Activated T-cell treated with anti-CD3 and anti-CD28 coated beads, Interleukin-2, amount 50 U/mL, for 72 hours (primary cell): ENCODE results near the gene KPNA6. TPM values are rescaled to one million over a fixed set of nuclear protein-coding genes. Genes with fewer than 3 reads are reported as not detected.

ENCODE experiments used
- ATAC-seq, 2 donors: fragments of 150-1000 bp; cut with Tn5 transposase; replicated peaks in 1 of 2; 2 replicates each; pipeline ENCODE4 v1.10.0; 2021; ENCODE audit warnings: moderate library complexity in 2 of 2, mild to moderate bottlenecking in 1 of 2
- DNase-seq, 2 donors: peaks; one replicate each; pipeline ENCODE4 v3.0.0; 2021 to 2022; ENCODE audit warnings: mixed read lengths in 1 of 2
- H3K27ac Mint-ChIP-seq: one replicate; pipeline ENCODE4 v1.8.0; 2022; ENCODE audit warnings: mild to moderate bottlenecking, moderate library complexity, mixed read lengths
- H3K27me3 Mint-ChIP-seq: one replicate; pipeline ENCODE4 v1.8.0; 2022; ENCODE audit warnings: low read depth, mixed read lengths
- H3K36me3 Mint-ChIP-seq, 2 donors: one replicate each; pipeline ENCODE4 v1.8.0; 2022; ENCODE audit warnings: mixed read lengths in 2 of 2, mild to moderate bottlenecking in 1 of 2; ENCODE audit not compliant: insufficient read depth in 2 of 2
- H3K4me1 Mint-ChIP-seq: one replicate; pipeline ENCODE4 v1.8.0; 2022; ENCODE audit warnings: low read depth, mixed read lengths
- H3K4me3 Mint-ChIP-seq, 2 donors: one replicate each; pipeline ENCODE4 v1.8.0; 2022; ENCODE audit warnings: mild to moderate bottlenecking in 2 of 2, mixed read lengths in 2 of 2, moderate library complexity in 2 of 2
- H3K9me3 Mint-ChIP-seq, 2 donors: one replicate each; pipeline ENCODE4 v1.8.0; 2022; ENCODE audit warnings: mixed read lengths in 2 of 2
- total RNA-seq, 2 donors: library from RNA; stranded (reverse); gene quantifications; one replicate each; pipeline ENCODE4 v1.2.3, GENCODE V29; 2022

The KPNA6 gene
- total RNA-seq, 2 donors from 2014 or later: 63.3 to 65.8 TPM

DNA sequence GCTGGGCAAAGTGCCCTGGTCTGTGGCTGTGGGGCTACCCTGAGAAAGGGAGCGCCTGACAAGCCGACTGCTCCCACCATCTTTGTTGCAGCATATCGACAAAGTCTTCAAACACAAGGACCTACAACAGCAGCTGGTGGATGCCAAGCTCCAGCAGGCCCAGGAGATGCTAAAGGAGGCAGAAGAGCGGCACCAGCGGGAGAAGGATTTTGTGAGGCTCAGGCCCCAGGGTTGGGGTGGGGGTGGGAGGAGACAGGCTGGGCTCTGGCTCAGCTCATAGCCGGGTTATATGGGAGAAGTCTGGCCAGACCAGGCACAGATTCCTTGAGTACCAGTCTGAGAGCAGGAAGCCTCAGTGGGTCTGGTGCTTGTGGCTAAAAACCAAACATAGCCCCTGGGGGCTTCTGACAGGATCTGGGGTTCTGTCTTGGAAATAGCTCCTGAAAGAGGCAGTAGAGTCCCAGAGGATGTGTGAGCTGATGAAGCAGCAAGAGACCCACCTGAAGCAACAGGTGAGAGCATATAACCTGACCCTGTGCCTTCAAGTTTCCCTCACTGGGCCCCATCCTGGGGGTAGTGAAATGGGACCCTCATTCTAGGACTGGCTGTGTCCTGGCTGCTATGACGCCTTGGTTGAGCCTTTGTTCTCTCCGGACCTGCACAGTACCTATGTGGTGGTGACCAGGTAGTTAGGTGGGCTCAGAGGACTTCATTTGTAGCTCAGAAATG lies 84.5 kb downstream of the KPNA6 start:
- H3K9me3 Mint-ChIP-seq: no peaks in the 10 kb centered on the region
- DNase-seq: no peak
- H3K27ac Mint-ChIP-seq: no peak overlapping the region
- H3K27me3 Mint-ChIP-seq: no peaks in the 10 kb centered on the region
- peaks cover 67% of the 10 kb centered on the region for H3K4me1 Mint-ChIP-seq
- peaks cover 18 to 56% of the 10 kb centered on the region in 2 donors for H3K36me3 Mint-ChIP-seq
- no peak for ATAC-seq
- H3K4me3 Mint-ChIP-seq: no peak overlapping the region

DNA sequence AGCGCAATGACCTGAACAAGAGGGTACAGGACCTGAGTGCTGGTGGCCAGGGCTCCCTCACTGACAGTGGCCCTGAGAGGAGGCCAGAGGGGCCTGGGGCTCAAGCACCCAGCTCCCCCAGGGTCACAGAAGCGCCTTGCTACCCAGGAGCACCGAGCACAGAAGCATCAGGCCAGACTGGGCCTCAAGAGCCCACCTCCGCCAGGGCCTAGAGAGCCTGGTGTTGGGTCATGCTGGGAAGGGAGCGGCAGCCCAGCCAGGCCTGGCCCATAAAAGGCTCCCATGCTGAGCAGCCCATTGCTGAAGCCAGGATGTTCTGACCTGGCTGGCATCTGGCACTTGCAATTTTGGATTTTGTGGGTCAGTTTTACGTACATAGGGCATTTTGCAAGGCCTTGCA lies 87.1 kb downstream of the KPNA6 start:
- Mint-ChIP-seq H3K4me1 (peaks cover 82% of the 10 kb centered on the region), H3K9me3 (no peaks in the 10 kb centered on the region), H3K36me3 (peaks cover 15 to 42% of the 10 kb centered on the region in 2 donors), H3K4me3 (no peak overlapping the region), H3K27ac (no peak overlapping the region), H3K27me3 (no peaks in the 10 kb centered on the region)
- ATAC-seq (no peak), DNase-seq (no peak)

DNA sequence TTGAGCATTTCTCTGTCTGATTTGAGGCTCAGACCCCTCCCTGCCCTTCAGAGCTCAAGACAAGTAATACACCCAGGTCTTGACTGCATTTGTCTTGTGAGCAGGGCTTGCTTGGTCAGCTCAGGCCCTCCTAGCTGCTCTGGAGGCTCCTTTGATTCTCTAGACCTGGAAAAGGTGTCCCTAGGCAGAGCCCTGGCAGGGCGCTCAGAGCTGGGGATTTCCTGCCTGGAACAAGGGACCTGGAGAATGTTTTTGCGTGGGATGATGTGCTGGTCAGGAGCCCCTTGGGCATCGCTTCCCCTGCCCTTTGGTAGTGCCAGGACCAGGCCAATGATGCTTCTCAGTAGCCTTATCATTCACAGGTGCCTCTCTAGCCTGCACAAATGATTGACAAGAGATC lies 87.7 kb downstream of the KPNA6 start:
- ATAC-seq (no peak), DNase-seq (no peak)
- Mint-ChIP-seq H3K4me1 (peaks cover 88% of the 10 kb centered on the region), H3K27me3 (no peaks in the 10 kb centered on the region), H3K27ac (no peak overlapping the region), H3K4me3 (no peak overlapping the region), H3K9me3 (no peaks in the 10 kb centered on the region), H3K36me3 (peaks cover 12 to 37% of the 10 kb centered on the region in 2 donors)

DNA sequence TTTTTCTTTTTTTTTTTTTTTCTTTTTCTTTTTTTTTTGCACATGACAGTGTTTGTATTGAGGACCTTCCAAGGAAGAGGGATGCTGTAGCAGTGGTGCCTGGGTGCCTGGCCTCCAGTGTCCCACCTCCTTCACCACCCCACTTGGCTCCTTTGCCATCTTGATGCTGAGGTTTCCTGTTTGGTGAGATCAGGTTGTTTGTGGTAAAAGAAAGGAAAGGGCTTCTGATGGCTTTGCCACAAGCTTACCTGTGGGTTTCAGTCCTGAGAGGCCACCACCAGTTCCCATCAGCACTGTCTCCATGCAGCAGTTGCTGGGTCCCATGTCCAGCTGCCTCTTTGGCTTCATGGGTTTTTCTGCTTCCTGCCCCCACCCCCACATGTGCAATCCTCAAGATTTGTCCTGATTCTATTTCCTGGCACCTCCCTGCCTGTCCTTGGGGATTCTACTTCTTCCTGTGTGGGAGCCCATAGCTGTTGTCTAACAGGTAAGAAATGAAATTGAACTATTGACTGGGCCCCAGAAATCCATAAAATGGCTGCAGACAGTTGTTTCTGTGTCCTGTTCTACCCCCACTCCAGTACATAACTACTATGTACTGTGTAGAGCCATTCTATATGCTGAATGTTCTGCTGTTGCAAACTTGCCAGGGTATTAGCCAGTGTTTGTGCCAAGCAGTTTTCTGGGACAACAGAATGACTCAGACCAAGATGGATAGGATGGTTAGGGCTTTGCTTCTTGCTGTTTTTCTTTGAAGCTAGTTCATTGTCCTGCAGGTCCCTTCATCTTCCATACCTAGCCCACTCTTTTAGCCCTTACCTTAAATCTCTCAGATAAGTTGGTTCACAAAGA lies 88.3 kb downstream of the KPNA6 start:
- Mint-ChIP-seq H3K27ac (no peak overlapping the region), H3K4me3 (peak overlapping the region; percentile 43 to 58), H3K4me1 (peaks cover 90% of the 10 kb centered on the region), H3K36me3 (peaks cover 12 to 35% of the 10 kb centered on the region in 2 donors), H3K9me3 (no peaks in the 10 kb centered on the region), H3K27me3 (no peaks in the 10 kb centered on the region)
- DNase-seq: no peak
- ATAC-seq: peak in 1 of 2 donors; percentile 11

DNA sequence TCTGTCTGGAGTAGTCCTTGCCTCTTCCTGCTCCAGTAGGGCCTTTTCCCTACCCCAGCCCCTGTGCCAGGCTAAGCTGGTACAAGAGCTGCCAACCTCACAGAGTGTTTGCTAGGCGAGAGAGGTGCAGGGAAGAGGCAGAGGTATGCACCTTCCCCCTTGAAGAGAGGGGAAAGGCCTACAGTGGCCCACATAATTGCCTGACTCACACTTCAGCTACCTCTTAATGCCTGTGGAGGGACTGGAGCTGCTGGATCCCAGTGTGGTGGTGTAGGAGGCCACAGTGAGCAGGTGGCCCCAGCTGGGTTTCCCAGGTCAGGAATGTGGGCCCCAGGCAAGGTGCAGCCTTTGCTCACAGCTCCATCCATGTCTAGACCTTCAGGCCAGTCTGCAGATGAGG lies 89.2 kb downstream of the KPNA6 start:
- Mint-ChIP-seq H3K4me1 (peaks cover 90% of the 10 kb centered on the region), H3K27ac (no peak overlapping the region), H3K9me3 (no peaks in the 10 kb centered on the region), H3K36me3 (peaks cover 8 to 27% of the 10 kb centered on the region in 2 donors), H3K4me3 (no peak overlapping the region), H3K27me3 (no peaks in the 10 kb centered on the region)
- DNase-seq (no peak), ATAC-seq (no peak)

DNA sequence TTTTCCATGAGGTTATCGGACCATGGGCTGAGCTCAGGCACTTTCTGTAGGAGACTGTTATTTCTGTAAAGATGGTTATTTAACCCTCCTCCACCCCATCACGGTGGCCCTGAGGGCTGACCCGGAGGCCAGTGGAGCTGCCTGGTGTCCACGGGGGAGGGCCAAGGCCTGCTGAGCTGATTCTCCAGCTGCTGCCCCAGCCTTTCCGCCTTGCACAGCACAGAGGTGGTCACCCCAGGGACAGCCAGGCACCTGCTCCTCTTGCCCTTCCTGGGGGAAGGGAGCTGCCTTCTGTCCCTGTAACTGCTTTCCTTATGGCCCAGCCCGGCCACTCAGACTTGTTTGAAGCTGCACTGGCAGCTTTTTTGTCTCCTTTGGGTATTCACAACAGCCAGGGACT lies 90.0 kb downstream of the KPNA6 start:
- no peak for ATAC-seq
- H3K27me3 Mint-ChIP-seq: no peaks in the 10 kb centered on the region
- no peak overlapping the region for H3K4me3 Mint-ChIP-seq
- H3K36me3 Mint-ChIP-seq: peaks cover 8 to 23% of the 10 kb centered on the region in 2 donors
- DNase-seq: no peak
- peaks cover 89% of the 10 kb centered on the region for H3K4me1 Mint-ChIP-seq
- peak overlapping the region; percentile 26 for H3K27ac Mint-ChIP-seq
- no peaks in the 10 kb centered on the region for H3K9me3 Mint-ChIP-seq

DNA sequence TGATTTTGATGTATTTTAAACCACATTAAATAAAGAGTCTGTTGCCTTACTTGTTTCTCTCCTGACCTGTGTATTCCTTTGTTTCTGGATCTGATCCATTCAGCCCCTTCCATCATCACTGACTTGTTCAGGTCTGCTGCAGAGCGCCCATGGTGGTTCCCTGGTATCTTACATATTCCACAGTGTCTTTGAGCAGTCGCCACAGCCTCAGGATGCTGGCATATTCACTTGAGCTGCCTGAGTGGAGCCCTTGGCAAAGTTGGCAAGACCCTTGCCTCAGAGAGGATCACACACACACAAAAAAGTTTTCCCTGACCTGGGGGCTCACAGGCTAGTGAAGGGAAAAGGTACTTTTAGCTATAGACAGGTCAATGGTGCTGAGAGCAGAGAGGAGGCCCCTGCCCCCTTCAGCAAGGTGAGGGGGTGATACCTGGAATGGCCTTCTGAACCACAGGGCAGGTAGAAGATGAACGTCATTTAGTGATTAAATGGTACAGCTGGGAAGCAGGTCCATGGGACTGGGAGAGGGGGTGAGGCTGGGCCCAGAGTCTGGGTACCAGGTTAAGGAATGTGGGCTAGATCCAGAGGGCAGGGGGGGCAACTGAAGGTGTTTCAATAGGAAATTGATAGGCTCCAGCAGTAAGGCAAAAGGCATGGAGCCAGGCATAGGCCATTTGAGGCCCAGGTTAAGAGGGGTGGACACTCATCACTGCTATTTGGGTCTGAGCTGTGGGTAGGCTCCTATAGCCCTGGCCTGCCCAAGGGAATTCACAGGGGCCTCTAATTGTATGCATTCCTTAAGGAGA lies 90.6 kb downstream of the KPNA6 start:
- ATAC-seq (no peak), DNase-seq (no peak)
- H3K27me3 Mint-ChIP-seq: no peaks in the 10 kb centered on the region
- peak overlapping the region in 1 of 2 donors; percentile 24 for H3K4me3 Mint-ChIP-seq
- no peak overlapping the region for H3K27ac Mint-ChIP-seq
- no peaks in the 10 kb centered on the region for H3K9me3 Mint-ChIP-seq
- H3K36me3 Mint-ChIP-seq: peaks cover 8 to 17% of the 10 kb centered on the region in 2 donors
- peaks cover 86% of the 10 kb centered on the region for H3K4me1 Mint-ChIP-seq

DNA sequence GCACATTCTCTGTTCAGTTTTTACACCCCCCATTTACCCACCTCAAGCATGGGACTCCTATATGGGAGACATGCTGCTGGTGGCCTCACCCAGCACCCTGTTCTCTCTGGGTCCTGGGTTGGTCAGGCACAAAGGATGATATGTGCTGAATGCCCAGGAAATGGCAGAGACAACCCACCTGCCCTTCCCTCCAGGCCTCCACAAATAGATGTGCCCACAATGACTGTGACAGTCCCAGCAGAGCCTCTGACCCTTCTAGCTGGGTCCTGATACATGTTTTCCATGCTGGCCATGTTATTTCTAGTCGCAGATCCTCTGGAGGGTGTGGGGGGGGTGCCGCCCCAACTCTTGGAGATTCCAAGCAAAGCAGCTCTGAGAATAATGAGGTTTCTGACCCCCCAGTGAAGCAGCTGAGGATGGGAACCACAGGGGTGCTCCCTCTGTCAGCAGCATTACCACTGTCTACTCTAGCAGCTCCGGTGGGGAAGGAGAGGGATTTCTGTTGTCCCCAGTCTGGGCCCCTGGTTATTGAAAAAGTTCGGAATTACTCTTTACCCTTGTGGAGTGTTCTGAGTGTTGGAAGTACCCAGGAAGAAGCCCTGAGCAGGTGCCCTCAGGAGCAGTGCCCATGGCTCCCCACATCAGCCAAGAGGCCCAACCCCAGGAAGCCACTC lies 91.3 kb downstream of the KPNA6 start:
- H3K27ac Mint-ChIP-seq: no peak overlapping the region
- H3K36me3 Mint-ChIP-seq: peaks cover 3 to 11% of the 10 kb centered on the region in 2 donors
- H3K4me1 Mint-ChIP-seq: peaks cover 81% of the 10 kb centered on the region
- no peaks in the 10 kb centered on the region for H3K9me3 Mint-ChIP-seq
- peak overlapping the region in 1 of 2 donors; percentile 90 for H3K4me3 Mint-ChIP-seq
- H3K27me3 Mint-ChIP-seq: no peaks in the 10 kb centered on the region
- ATAC-seq: no peak
- no peak for DNase-seq

DNA sequence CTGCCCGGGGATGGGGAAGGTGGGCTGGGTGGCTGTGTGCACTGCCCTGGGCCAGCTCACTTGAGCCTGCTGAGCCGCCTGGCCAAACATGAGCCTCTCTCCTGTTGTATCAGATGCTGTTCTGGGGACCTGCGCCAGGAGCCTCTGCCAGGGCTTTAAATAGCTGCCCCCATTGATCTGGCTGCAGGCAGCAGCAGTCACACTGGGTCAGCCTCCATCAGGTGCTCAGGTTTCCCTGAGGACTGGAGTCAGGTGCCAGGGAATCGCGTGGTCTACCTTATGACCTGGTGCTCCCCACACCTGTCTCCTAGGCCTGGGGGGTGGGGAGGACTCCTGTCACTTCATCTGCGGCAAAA lies 91.8 kb downstream of the KPNA6 start:
- Mint-ChIP-seq H3K36me3 (peaks cover 2 to 8% of the 10 kb centered on the region in 2 donors), H3K9me3 (no peaks in the 10 kb centered on the region), H3K27ac (no peak overlapping the region), H3K4me1 (peaks cover 78% of the 10 kb centered on the region), H3K4me3 (peak overlapping the region; percentile 88 to 90), H3K27me3 (no peaks in the 10 kb centered on the region)
- no peak for ATAC-seq
- DNase-seq: no peak

DNA sequence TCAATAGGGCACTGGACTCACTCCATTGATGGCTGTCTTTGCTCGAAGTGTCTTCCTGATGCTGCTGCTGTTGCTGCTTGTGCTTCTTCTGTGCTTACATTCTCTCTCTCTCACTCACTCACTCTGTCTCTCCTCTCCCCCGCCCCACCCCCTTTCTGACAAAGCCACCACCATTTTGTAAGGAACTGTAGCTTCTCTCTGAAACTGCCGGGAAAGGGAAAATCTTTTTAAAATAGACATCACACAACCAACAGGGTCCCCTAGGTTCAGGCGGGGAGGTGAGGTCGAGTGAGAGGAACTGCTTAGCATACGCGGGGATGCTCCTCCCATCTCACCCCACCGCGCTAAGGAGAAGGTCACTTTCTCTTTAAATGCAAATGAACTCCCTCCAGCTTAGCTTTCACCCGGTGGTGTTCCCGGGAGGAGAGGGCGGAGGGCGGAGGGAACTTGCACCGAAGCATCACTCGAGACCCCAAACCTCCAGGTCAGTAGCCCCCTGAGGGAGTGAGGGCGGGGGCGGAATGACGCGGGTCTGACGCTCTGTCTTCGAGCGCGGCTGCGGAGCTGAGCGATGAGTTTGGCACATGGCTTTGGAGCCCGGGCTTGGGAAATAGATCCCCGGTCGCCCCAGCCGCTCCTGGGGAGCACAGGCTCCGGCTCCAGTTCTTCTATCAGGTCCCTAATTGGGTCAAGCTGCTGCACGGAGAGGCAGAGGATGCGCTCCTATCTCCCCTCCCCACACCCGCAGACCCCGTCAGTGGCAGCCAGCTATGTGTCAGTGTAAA lies 92.6 kb downstream of the KPNA6 start, which contains the start of gene CCDC28B:
TSS of gene CCDC28B (plus strand) at position 370 of the 785 bp plus-strand sequence. CDS start 1,341 bp downstream, outside the sequence.
- peak; percentile 42 to 48 for ATAC-seq
- Mint-ChIP-seq H3K4me1 (peaks cover 75% of the 10 kb centered on the region), H3K9me3 (no peaks in the 10 kb centered on the region), H3K27me3 (no peaks in the 10 kb centered on the region), H3K27ac (peak within 1 kb of the TSS; percentile 90), H3K36me3 (peaks cover 0 to 7% of the 10 kb centered on the region in 2 donors), H3K4me3 (peak within 1 kb of the TSS; percentile 88 to 90)
- DNase-seq: peak; percentile 45 to 56

DNA sequence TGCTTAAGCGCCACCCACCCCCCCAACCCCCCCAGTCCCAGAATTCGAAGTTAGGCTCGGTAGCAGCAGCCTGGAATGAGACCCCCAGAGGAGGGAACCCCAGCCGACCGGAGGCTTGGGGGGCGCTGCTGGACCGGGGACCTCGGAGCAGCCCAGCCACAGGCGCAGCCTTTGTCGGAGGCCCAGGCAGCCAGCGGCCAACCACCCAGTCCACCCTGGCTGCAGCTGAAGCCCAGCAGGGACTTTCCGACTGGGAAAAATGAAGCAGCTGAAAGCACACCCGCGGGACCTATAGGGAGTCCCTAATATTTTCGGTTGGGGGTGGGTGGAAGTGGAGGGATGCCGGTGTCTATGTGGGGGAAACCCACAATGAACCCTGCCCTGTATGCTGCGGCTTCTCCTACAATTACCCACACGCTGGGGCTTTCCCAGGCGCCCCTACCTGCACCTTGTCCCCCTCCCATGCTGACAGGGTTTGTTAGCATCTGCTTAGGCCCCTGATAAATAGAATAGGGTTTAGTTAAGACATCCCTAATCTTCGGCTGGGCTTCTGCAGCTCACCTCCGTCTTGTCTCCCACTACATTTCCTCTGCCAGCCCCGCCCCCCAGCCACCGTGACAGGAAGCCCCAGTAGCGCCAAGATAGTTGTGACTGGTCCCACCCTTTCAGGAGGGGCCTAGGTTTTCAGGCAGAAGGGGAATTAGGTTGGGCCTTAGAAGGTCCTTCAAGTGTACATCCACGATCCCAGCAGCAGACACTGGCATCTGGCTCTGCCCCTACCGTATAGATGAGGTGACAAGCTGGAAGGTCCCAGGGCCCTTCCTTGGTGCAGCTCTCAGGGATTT lies 93.4 kb downstream of the KPNA6 start:
- peaks cover 0 to 6% of the 10 kb centered on the region in 2 donors for H3K36me3 Mint-ChIP-seq
- DNase-seq (peak; percentile 79 to 81), ATAC-seq (peak; percentile 42 to 58)
- no peaks in the 10 kb centered on the region for H3K27me3 Mint-ChIP-seq
- H3K27ac Mint-ChIP-seq: peak overlapping the region; percentile 90
- H3K4me3 Mint-ChIP-seq: peak overlapping the region; percentile 88 to 90
- no peaks in the 10 kb centered on the region for H3K9me3 Mint-ChIP-seq
- peaks cover 68% of the 10 kb centered on the region for H3K4me1 Mint-ChIP-seq
